ENCODE results near the gene ABCA3.

The ABCA3 gene

GRCh38 chr16:2232094-2232990 lies 108.2 kb downstream of the ABCA3 start:
- Histone ChIP-seq H3K9me3 (ENCODE audit: control insufficient read depth in 5 of 5, low read length in 5 of 5) (no peaks in the 10 kb centered on the region), H3K36me3 (ENCODE audit: control insufficient read depth in 5 of 5, insufficient read depth in 5 of 5, low read length in 5 of 5) (peaks cover 0 to 81% (median 74%) of the 10 kb centered on the region in 5 donors), H3K4me3 (ENCODE audit: low read depth in 1 of 5, low read length in 5 of 5) (no peak overlapping the region), H3K9ac (ENCODE audit: low read length in 5 of 5) (no peak overlapping the region), H3K27ac (ENCODE audit: low read depth, low read length) (no peak overlapping the region), H3K4me1 (ENCODE audit: control insufficient read depth in 5 of 5, insufficient read depth in 5 of 5, low read length in 5 of 5) (peaks cover 0 to 22% (median 17%) of the 10 kb centered on the region in 5 donors), H3K27me3 (ENCODE audit: control insufficient read depth in 5 of 5, insufficient read depth in 4 of 5, low read length in 5 of 5) (peaks cover 0 to 18% (median 8%) of the 10 kb centered on the region in 5 donors)

DNA sequence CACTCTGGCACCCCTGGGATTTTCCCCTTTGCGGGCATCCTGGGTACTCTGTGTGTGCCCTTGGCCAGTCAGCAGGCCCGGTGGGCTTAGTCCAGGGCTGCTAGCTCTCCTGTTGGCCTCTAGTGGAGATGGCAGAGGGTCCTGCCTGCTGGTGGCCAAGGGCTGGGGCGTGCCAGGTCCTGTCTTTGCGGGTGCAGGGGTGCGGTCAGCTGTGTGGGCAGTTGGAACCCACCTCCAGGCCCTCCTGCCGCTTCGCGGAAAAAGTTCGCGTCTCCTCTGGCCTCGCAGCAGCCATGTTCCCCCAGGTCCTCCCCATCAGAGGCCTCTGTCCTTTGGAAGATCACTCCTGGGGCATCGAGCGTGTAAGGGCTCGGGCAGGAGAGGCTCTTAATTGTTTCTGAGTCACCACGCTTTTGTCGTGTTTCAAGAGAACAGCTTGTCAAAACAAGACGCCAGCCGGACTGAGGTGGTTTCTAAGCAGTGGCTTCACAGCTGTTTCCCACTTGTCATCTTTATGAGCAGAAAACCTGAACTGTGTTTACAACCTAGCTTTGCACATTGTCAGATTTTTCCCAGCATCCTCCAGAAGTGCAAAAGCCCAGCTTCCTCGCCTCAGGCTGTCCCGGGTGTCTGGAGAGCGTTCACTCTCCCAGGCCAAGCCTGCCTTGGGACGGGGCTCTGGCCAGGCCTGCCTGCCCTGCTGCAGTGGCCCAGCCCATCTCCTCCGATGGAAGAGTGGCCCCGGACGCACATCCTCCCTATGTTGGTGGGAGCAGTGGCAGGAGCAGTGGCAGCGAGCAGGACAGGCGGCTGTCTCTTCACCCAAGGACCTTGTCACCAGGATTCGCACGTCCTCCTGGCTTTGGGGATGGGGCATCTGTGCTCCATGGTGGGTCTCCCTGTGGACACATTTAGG lies 109.3 kb downstream of the ABCA3 start:
- H3K36me3 ChIP-seq (ENCODE audit: control insufficient read depth in 5 of 5, insufficient read depth in 5 of 5, low read length in 5 of 5): peaks cover 0 to 89% (median 79%) of the 10 kb centered on the region in 5 donors

DNA sequence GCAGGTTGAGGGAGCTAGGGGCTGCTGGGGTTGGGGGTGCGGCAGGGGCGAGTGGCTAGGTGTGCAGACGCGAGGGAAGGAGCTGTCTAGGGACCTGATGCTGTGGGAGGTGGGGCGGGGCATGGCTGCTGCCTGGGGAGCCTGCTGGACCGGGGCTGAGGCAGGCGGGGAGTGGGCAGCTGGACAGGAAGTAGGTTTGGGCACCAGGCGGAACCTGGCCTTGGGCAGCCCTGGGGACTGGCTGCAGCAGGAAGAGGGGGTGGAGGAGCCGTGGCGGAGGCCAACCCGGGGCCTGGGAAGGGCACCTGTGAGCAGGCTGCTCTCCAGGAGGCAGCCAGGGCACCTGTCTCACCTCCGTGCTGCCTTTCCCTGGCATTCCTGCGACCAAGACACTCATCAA lies 110.2 kb downstream of the ABCA3 start:
- Histone ChIP-seq H3K27ac (ENCODE audit: low read depth, low read length) (no peak overlapping the region), H3K36me3 (ENCODE audit: control insufficient read depth in 5 of 5, insufficient read depth in 5 of 5, low read length in 5 of 5) (peaks cover 0 to 84% (median 74%) of the 10 kb centered on the region in 5 donors), H3K4me3 (ENCODE audit: low read depth in 1 of 5, low read length in 5 of 5) (no peak overlapping the region), H3K9ac (ENCODE audit: low read length in 5 of 5) (no peak overlapping the region), H3K27me3 (ENCODE audit: control insufficient read depth in 5 of 5, insufficient read depth in 4 of 5, low read length in 5 of 5) (peaks cover 0 to 5% (median 3%) of the 10 kb centered on the region in 5 donors), H3K9me3 (ENCODE audit: control insufficient read depth in 5 of 5, low read length in 5 of 5) (no peaks in the 10 kb centered on the region), H3K4me1 (ENCODE audit: control insufficient read depth in 5 of 5, insufficient read depth in 5 of 5, low read length in 5 of 5) (peaks cover 0 to 8% (median 5%) of the 10 kb centered on the region in 5 donors)

More for the DNA sequence above, 109.3 kb downstream of the ABCA3 start:
- no peaks in the 10 kb centered on the region for H3K9me3 ChIP-seq (ENCODE audit: control insufficient read depth in 5 of 5, low read length in 5 of 5)
- peaks cover 0 to 11% (median 9%) of the 10 kb centered on the region in 5 donors for H3K4me1 ChIP-seq (ENCODE audit: control insufficient read depth in 5 of 5, insufficient read depth in 5 of 5, low read length in 5 of 5)
- peaks cover 0 to 9% (median 5%) of the 10 kb centered on the region in 5 donors for H3K27me3 ChIP-seq (ENCODE audit: control insufficient read depth in 5 of 5, insufficient read depth in 4 of 5, low read length in 5 of 5)
- H3K4me3 ChIP-seq (ENCODE audit: low read depth in 1 of 5, low read length in 5 of 5): no peak overlapping the region
- H3K27ac ChIP-seq (ENCODE audit: low read depth, low read length): no peak overlapping the region
- no peak overlapping the region for H3K9ac ChIP-seq (ENCODE audit: low read length in 5 of 5)

- peaks cover 0 to 77% (median 67%) of the 10 kb centered on the region in 5 donors for H3K36me3 ChIP-seq (ENCODE audit: control insufficient read depth in 5 of 5, insufficient read depth in 5 of 5, low read length in 5 of 5)
- H3K4me1 ChIP-seq (ENCODE audit: control insufficient read depth in 5 of 5, insufficient read depth in 5 of 5, low read length in 5 of 5): peaks cover 0 to 13% (median 8%) of the 10 kb centered on the region in 5 donors
- H3K4me3 ChIP-seq (ENCODE audit: low read depth in 1 of 5, low read length in 5 of 5): no peak overlapping the region
- no peak overlapping the region for H3K9ac ChIP-seq (ENCODE audit: low read length in 5 of 5)
- H3K27me3 ChIP-seq (ENCODE audit: control insufficient read depth in 5 of 5, insufficient read depth in 4 of 5, low read length in 5 of 5): peaks cover 0 to 5% (median 0%) of the 10 kb centered on the region in 5 donors
- no peak overlapping the region for H3K27ac ChIP-seq (ENCODE audit: low read depth, low read length)
- H3K9me3 ChIP-seq (ENCODE audit: control insufficient read depth in 5 of 5, low read length in 5 of 5): no peaks in the 10 kb centered on the region
These were observed 110.8 kb downstream of the ABCA3 start for GRCh38 chr16:2229632-2230250.

- Histone ChIP-seq H3K4me3 (ENCODE audit: low read depth in 1 of 5, low read length in 5 of 5) (no peak overlapping the region), H3K27me3 (ENCODE audit: control insufficient read depth in 5 of 5, insufficient read depth in 4 of 5, low read length in 5 of 5) (peaks cover 0 to under 1% (median 0%) of the 10 kb centered on the region in 5 donors), H3K36me3 (ENCODE audit: control insufficient read depth in 5 of 5, insufficient read depth in 5 of 5, low read length in 5 of 5) (peaks cover 0 to 71% (median 61%) of the 10 kb centered on the region in 5 donors), H3K9ac (ENCODE audit: low read length in 5 of 5) (no peak overlapping the region), H3K9me3 (ENCODE audit: control insufficient read depth in 5 of 5, low read length in 5 of 5) (no peaks in the 10 kb centered on the region), H3K4me1 (ENCODE audit: control insufficient read depth in 5 of 5, insufficient read depth in 5 of 5, low read length in 5 of 5) (peaks cover 0 to 20% (median 15%) of the 10 kb centered on the region in 5 donors), H3K27ac (ENCODE audit: low read depth, low read length) (no peak overlapping the region)
These were observed 111.4 kb downstream of the ABCA3 start for GRCh38 chr16:2229091-2229490.

GRCh38 chr16:2228161-2228824 lies 112.2 kb downstream of the ABCA3 start:
- peaks cover 0 to 63% (median 53%) of the 10 kb centered on the region in 5 donors for H3K36me3 ChIP-seq (ENCODE audit: control insufficient read depth in 5 of 5, insufficient read depth in 5 of 5, low read length in 5 of 5)

DNA sequence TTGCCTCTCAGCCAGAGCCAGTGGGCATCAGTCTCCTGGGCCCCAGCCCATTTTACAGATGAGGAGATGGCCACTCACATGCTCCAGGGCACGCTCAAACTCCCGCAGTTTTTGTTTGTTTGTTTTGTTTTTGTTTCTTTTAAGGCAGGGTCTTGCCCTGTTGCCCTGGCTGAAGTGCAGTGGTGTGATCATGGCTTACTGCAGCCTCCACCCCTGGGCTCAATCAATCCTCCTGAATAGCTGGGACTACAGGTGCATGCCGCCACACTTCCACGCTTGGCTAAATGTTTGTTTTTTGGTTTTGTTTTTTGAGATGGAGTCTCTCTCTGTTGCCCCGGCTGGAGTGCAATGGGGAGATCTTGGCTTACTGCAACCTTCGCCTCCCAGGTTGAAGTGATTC lies 113.6 kb downstream of the ABCA3 start:
- H3K9ac ChIP-seq (ENCODE audit: low read length in 5 of 5): no peak overlapping the region
- H3K9me3 ChIP-seq (ENCODE audit: control insufficient read depth in 5 of 5, low read length in 5 of 5): no peaks in the 10 kb centered on the region
- H3K36me3 ChIP-seq (ENCODE audit: control insufficient read depth in 5 of 5, insufficient read depth in 5 of 5, low read length in 5 of 5): peaks cover 0 to 49% (median 39%) of the 10 kb centered on the region in 5 donors
- H3K4me1 ChIP-seq (ENCODE audit: control insufficient read depth in 5 of 5, insufficient read depth in 5 of 5, low read length in 5 of 5): peaks cover 0 to 28% (median 20%) of the 10 kb centered on the region in 5 donors
- no peak overlapping the region for H3K4me3 ChIP-seq (ENCODE audit: low read depth in 1 of 5, low read length in 5 of 5)
- no peak overlapping the region for H3K27ac ChIP-seq (ENCODE audit: low read depth, low read length)
- H3K27me3 ChIP-seq (ENCODE audit: control insufficient read depth in 5 of 5, insufficient read depth in 4 of 5, low read length in 5 of 5): no peaks in the 10 kb centered on the region

More at GRCh38 chr16:2228161-2228824, 112.2 kb downstream of the ABCA3 start:
- Histone ChIP-seq H3K4me1 (ENCODE audit: control insufficient read depth in 5 of 5, insufficient read depth in 5 of 5, low read length in 5 of 5) (peaks cover 0 to 24% (median 17%) of the 10 kb centered on the region in 5 donors), H3K27ac (ENCODE audit: low read depth, low read length) (no peak overlapping the region), H3K4me3 (ENCODE audit: low read depth in 1 of 5, low read length in 5 of 5) (no peak overlapping the region), H3K27me3 (ENCODE audit: control insufficient read depth in 5 of 5, insufficient read depth in 4 of 5, low read length in 5 of 5) (no peaks in the 10 kb centered on the region), H3K9ac (ENCODE audit: low read length in 5 of 5) (peak overlapping the region in 1 of 5 donors; percentile 7), H3K9me3 (ENCODE audit: control insufficient read depth in 5 of 5, low read length in 5 of 5) (no peaks in the 10 kb centered on the region)

DNA sequence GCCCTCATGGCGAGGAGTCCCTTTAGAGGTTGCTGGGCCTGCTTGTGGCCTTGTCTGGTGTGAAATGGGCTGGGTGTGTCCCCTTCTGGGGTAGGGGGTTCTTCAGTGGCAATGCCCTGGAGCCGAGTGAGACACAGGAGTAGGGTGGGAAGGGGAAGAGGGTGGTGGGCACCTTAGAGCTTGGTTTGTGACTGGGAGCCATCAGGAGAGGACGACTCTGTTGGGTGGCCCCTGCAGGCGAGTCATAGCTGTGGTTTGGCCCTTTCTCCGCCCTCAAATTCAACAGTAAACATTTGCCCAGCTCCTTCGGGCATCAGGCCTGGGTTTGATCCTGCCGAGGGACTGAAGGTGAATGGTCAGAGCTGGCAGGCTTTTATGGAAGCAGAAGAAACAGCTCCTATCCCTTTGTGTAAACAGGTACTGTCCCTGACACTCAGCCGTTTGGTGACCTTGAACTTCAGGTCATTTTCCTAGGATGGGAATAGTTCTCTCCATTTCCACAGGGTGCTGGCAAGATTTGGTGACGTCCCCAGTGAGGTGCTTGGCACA lies 114.2 kb downstream of the ABCA3 start:
- peaks cover 0 to 28% (median 20%) of the 10 kb centered on the region in 5 donors for H3K4me1 ChIP-seq (ENCODE audit: control insufficient read depth in 5 of 5, insufficient read depth in 5 of 5, low read length in 5 of 5)
- H3K9me3 ChIP-seq (ENCODE audit: control insufficient read depth in 5 of 5, low read length in 5 of 5): no peaks in the 10 kb centered on the region
- H3K36me3 ChIP-seq (ENCODE audit: control insufficient read depth in 5 of 5, insufficient read depth in 5 of 5, low read length in 5 of 5): peaks cover 0 to 43% (median 33%) of the 10 kb centered on the region in 5 donors
- no peak overlapping the region for H3K4me3 ChIP-seq (ENCODE audit: low read depth in 1 of 5, low read length in 5 of 5)
- no peaks in the 10 kb centered on the region for H3K27me3 ChIP-seq (ENCODE audit: control insufficient read depth in 5 of 5, insufficient read depth in 4 of 5, low read length in 5 of 5)
- no peak overlapping the region for H3K9ac ChIP-seq (ENCODE audit: low read length in 5 of 5)
- no peak overlapping the region for H3K27ac ChIP-seq (ENCODE audit: low read depth, low read length)
